DOHH2 (cell line): ENCODE data around the gene GOLT1A.

Source experiments
- H3F3A ChIP-seq: fragments of 200-600 bp; sonication (generic), shearing (Covaris generic); 2 replicates; pipeline ENCODE4 v1.6.0; 2016; ENCODE audit warnings: antibody characterized with exemption, mild to moderate bottlenecking; ENCODE audit not compliant: control insufficient read depth, insufficient read depth
- H3K27ac ChIP-seq: fragments of 200-600 bp; sonication (generic); 2 replicates; pipeline ENCODE4 v1.5.1; 2014; ENCODE audit warnings: low read depth, mild to moderate bottlenecking, low read length, moderate library complexity
- H3K27me3 ChIP-seq: fragments of 200-600 bp; sonication (generic); 2 replicates; pipeline ENCODE4 v1.6.1; 2014; ENCODE audit warnings: mild to moderate bottlenecking, low read length, mixed read lengths; ENCODE audit not compliant: control insufficient read depth
- H3K36me3 ChIP-seq: fragments of 200-600 bp; sonication (generic); 2 replicates; pipeline ENCODE4 v1.6.1; 2014; ENCODE audit warnings: mild to moderate bottlenecking, low read length, moderate library complexity, mixed read lengths; ENCODE audit not compliant: control insufficient read depth
- H3K4me1 ChIP-seq: fragments of 200-600 bp; sonication (generic); 2 replicates; pipeline ENCODE4 v1.6.1; 2014; ENCODE audit warnings: mild to moderate bottlenecking, low read length, mixed read lengths; ENCODE audit not compliant: control insufficient read depth
- H3K4me2 ChIP-seq: fragments of 200-600 bp; sonication (generic); 2 replicates; pipeline ENCODE4 v1.6.0; 2014; ENCODE audit warnings: mild to moderate bottlenecking, low read length, moderate library complexity
- H3K4me3 ChIP-seq: fragments of 200-600 bp; sonication (generic); 2 replicates; pipeline ENCODE4 v1.5.1; 2014; ENCODE audit warnings: mild to moderate bottlenecking, low read length, mixed read lengths
- H3K79me2 ChIP-seq: fragments of 200-600 bp; sonication (generic); 2 replicates; pipeline ENCODE4 v1.6.1; 2014; ENCODE audit warnings: mild to moderate bottlenecking, low read length, mixed read lengths; ENCODE audit not compliant: control insufficient read depth
- H3K9me2 ChIP-seq: fragments of 200-600 bp; sonication (generic); replicated peaks from 2 replicates; pipeline ENCODE4 v1.6.1; 2014; ENCODE audit warnings: mild to moderate bottlenecking, low read length, mixed read lengths; ENCODE audit not compliant: control insufficient read depth
- H3K9me3 ChIP-seq: fragments of 200-600 bp; sonication (generic); 2 replicates; pipeline ENCODE4 v1.6.1; 2014; ENCODE audit warnings: antibody characterized with exemption, low read length, mixed read lengths; ENCODE audit not compliant: control insufficient read depth, insufficient read depth
- H4K20me1 ChIP-seq: fragments of 200-600 bp; sonication (generic); 2 replicates; pipeline ENCODE4 v1.6.0; 2014; ENCODE audit warnings: low read depth, mild to moderate bottlenecking, antibody characterized with exemption, low read length, moderate library complexity; ENCODE audit not compliant: control insufficient read depth, insufficient read depth
- EZH2phosphoT487 ChIP-seq: fragments of 200-600 bp; sonication (generic); IDR thresholded peaks from 2 replicates; pipeline ENCODE4 v1.6.1; 2017; ENCODE audit warnings: borderline replicate concordance, mild to moderate bottlenecking, antibody characterized with exemption, low read length, moderate library complexity, mixed read lengths
- TF ChIP-seq, protein P1 (sequence below): fragments of 200-600 bp; sonication (generic); IDR thresholded peaks from one replicate; pipeline ENCODE4 v1.5.1; 2014; ENCODE audit warnings: antibody characterized with exemption, mild to moderate bottlenecking, low read depth, low read length; ENCODE audit not compliant: poor library complexity, severe bottlenecking

GOLT1A gene

DNA sequence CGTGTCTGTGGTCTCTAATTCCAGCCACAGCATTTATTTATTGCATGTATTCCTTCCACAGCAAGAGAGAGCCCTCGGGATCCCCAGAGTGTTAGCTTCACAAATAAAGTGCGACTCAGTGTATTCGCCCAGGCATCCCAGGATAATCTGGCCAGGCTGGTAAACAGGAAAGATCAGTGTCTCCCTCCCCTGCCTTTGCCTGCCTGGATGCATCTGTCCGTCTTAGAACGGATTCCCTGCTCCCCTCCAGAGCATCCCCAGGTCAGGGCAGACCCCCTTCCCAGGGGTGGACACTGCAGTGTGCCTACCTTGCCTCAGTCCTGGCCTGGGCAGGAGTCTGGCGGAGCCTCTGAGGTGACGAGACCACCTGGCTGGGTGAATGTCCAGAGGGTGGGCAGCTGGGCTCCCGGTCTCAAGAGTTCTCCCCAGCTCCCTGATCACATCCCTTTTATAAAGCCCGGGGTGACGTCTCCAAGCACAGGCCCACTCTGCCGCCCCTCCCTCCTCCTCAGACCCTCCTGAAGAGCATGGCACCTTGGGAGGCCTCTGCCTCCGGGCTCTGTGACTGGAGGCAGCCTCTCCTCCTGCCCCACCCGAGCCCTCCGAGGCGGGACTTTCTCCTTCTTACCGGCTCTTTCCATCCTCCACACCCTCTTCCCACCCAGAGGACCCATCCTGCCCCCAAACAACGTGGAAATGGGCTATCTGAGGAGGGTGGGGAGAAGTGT lies 17.6 kb downstream of the GOLT1A start, which contains the start of gene KISS1:
TSS of gene KISS1 (minus strand) at position 424 of the 728 bp plus-strand sequence. CDS start 3,615 bp downstream, outside the sequence.
- Histone ChIP-seq H3K4me3 (no peak within 1 kb of the TSS), H3K9me3 (peaks cover 2% of the 10 kb centered on the region), H3K36me3 (no peaks in the 10 kb centered on the region), H3K9me2 (no peaks in the 10 kb centered on the region), H4K20me1 (no peaks in the 10 kb centered on the region), H3K27me3 (peaks cover 21% of the 10 kb centered on the region), H3K79me2 (no peaks in the 10 kb centered on the region), H3K27ac (no peak within 1 kb of the TSS), H3F3A (no peaks in the 10 kb centered on the region), H3K4me2 (no peak within 1 kb of the TSS), H3K4me1 (no peaks in the 10 kb centered on the region)
- TF ChIP-seq, protein P1, sequence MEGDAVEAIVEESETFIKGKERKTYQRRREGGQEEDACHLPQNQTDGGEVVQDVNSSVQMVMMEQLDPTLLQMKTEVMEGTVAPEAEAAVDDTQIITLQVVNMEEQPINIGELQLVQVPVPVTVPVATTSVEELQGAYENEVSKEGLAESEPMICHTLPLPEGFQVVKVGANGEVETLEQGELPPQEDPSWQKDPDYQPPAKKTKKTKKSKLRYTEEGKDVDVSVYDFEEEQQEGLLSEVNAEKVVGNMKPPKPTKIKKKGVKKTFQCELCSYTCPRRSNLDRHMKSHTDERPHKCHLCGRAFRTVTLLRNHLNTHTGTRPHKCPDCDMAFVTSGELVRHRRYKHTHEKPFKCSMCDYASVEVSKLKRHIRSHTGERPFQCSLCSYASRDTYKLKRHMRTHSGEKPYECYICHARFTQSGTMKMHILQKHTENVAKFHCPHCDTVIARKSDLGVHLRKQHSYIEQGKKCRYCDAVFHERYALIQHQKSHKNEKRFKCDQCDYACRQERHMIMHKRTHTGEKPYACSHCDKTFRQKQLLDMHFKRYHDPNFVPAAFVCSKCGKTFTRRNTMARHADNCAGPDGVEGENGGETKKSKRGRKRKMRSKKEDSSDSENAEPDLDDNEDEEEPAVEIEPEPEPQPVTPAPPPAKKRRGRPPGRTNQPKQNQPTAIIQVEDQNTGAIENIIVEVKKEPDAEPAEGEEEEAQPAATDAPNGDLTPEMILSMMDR: no peak
- TF ChIP-seq EZH2phosphoT487: no peak

DNA sequence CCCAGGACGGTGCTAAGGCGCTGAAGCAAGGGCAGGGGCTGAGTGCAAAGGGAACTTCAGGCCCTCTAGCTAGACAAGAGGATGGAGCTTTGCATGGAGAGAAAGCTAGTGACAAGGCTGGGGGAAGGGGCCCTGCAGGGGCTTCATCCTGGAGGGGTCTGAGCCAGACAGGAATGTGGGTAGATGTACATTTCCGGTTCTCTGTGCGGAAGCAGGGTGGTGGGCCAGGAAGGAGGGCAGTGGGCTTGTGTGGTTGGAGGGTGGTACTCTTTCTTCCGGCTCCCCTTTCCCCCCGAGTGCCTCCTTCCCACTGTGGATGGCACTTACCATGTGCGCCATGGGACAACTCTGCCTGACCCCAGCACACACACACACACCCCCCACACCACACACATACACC lies 19.0 kb downstream of the GOLT1A start:
- Histone ChIP-seq H3F3A (no peaks in the 10 kb centered on the region), H4K20me1 (no peaks in the 10 kb centered on the region), H3K36me3 (no peaks in the 10 kb centered on the region), H3K9me2 (no peaks in the 10 kb centered on the region), H3K27me3 (peaks cover 31% of the 10 kb centered on the region), H3K27ac (no peak overlapping the region), H3K4me1 (no peaks in the 10 kb centered on the region), H3K4me2 (no peak overlapping the region), H3K79me2 (no peaks in the 10 kb centered on the region), H3K9me3 (peaks cover 2% of the 10 kb centered on the region), H3K4me3 (no peak overlapping the region)
- TF ChIP-seq, protein P1: no peak
- TF ChIP-seq EZH2phosphoT487: no peak

DNA sequence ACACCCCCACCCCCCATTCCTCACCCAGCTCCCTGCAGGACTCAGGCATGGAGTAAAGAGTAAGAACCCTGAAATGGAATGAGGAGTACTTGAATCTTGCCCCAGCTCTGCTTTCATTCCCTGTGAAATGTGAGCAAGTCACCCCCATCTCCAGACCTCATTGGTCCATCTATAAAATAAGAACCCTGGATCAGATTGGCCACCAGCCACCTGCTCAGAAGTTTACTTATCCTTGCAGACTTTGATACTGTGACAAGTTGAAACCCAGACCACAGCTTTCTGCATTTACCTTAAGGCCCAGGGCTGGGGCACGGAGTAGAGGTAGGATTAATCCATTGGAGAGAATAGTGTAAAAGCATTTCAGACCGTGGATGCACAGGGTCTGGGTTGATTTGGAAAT lies 19.7 kb downstream of the GOLT1A start:
- no peak overlapping the region for H3K4me2 ChIP-seq
- H3K27ac ChIP-seq: no peak overlapping the region

More for the DNA sequence above, 19.7 kb downstream of the GOLT1A start:
- Histone ChIP-seq H3F3A (no peaks in the 10 kb centered on the region), H3K4me3 (no peak overlapping the region), H3K9me2 (no peaks in the 10 kb centered on the region), H3K4me1 (no peaks in the 10 kb centered on the region), H3K36me3 (no peaks in the 10 kb centered on the region), H3K79me2 (no peaks in the 10 kb centered on the region), H4K20me1 (no peaks in the 10 kb centered on the region), H3K27me3 (peaks cover 38% of the 10 kb centered on the region), H3K9me3 (peaks cover 2% of the 10 kb centered on the region)
- TF ChIP-seq, protein P1: no peak
